GM19240 (cell line): ENCODE results near the gene TRIM24.

Source experiments
- DNase-seq: peaks from one replicate; pipeline ENCODE4 v3.0.0; 2011; ENCODE audit warnings: low spot score; ENCODE audit not compliant: insufficient read length

Gene TRIM24

GRCh38 chr7:138573741-138574140, 113.7 kb downstream of the TRIM24 start:
- no peak for DNase-seq

- DNase-seq: no peak
Observed at GRCh38 chr7:138575897-138576428, 115.9 kb downstream of the TRIM24 start.

- no peak for DNase-seq
Observed at GRCh38 chr7:138579136-138579535, 119.1 kb downstream of the TRIM24 start.

GRCh38 chr7:138579671-138580070, 119.6 kb downstream of the TRIM24 start:
- DNase-seq: no peak

- no peak for DNase-seq
Observed at GRCh38 chr7:138581065-138581464, 121.0 kb downstream of the TRIM24 start.

- no peak for DNase-seq
Observed at GRCh38 chr7:138584283-138584682, 124.2 kb downstream of the TRIM24 start.

- no peak for DNase-seq
Observed at GRCh38 chr7:138584696-138585095, 124.6 kb downstream of the TRIM24 start.

- no peak for DNase-seq
Observed at GRCh38 chr7:138585283-138585993, 125.4 kb downstream of the TRIM24 start.

- no peak for DNase-seq
Observed at GRCh38 chr7:138587485-138587884, 127.4 kb downstream of the TRIM24 start.

- no peak for DNase-seq
Observed at GRCh38 chr7:138588986-138589385, 128.9 kb downstream of the TRIM24 start.

GRCh38 chr7:138590154-138590553, 130.1 kb downstream of the TRIM24 start:
- no peak for DNase-seq

- no peak for DNase-seq
Observed at GRCh38 chr7:138595454-138595853, 135.4 kb downstream of the TRIM24 start.

- no peak for DNase-seq
Observed at GRCh38 chr7:138602451-138602850, 142.4 kb downstream of the TRIM24 start.

- DNase-seq: no peak
Observed at GRCh38 chr7:138603549-138604318, 143.7 kb downstream of the TRIM24 start.

GRCh38 chr7:138606236-138606635, 146.2 kb downstream of the TRIM24 start:
- DNase-seq: no peak

GRCh38 chr7:138607216-138608126, 147.4 kb downstream of the TRIM24 start:
- no peak for DNase-seq

GRCh38 chr7:138608275-138608674, 148.2 kb downstream of the TRIM24 start:
- DNase-seq: no peak

GRCh38 chr7:138610671-138611170, 150.7 kb downstream of the TRIM24 start:
- DNase-seq: no peak

GRCh38 chr7:138613630-138614029, 153.6 kb downstream of the TRIM24 start:
- DNase-seq: no peak

GRCh38 chr7:138616085-138616484, 156.0 kb downstream of the TRIM24 start:
- DNase-seq: no peak

GRCh38 chr7:138618506-138618905, 158.4 kb downstream of the TRIM24 start:
- no peak for DNase-seq
